Panc1 (cell line): Measurements from ENCODE around the gene SLC17A2. TPM values are rescaled to one million over a fixed set of nuclear protein-coding genes. Genes with fewer than 3 reads are reported as not detected.
"Not testable (repeated sequence)": the region's sequence is repeated elsewhere in the genome, so short reads cannot be mapped to it uniquely, and the experiment has no call there.

Experiments
- ATAC-seq: fragments of 200-7000 bp; cut with Tn5 transposase; 2 replicates; pipeline ENCODE4 v1.9.1; 2020; ENCODE audit warnings: mild to moderate bottlenecking, moderate library complexity
- BruUV-seq: library from RNA; stranded (reverse); fragments of 400-500 nt; replicated peaks from 2 replicates; lab custom pipeline; 2021; lab: Mats Ljungman, UMichigan
- CTCF ChIA-PET: fragments of 300-600 bp; sonication (Branson Sonifier 250); formaldehyde crosslinking; loops from one replicate; lab custom pipeline; 2022; ENCODE audit warnings: antibody characterized with exemption; lab: Charles Lee
- POLR2A ChIA-PET: fragments of 300-600 bp; sonication (Branson Sonifier 250); formaldehyde crosslinking; loops from one replicate; lab custom pipeline; 2022; ENCODE audit warnings: antibody characterized with exemption; lab: Charles Lee
- DNase-seq: peaks from one replicate; pipeline ENCODE4 v3.0.0-alpha.2; 2010; ENCODE audit warnings: low read depth, low spot score
- H3K27ac ChIP-seq: 2 replicates; pipeline ENCODE4 v1.5.1; 2011; ENCODE audit warnings: mild to moderate bottlenecking, low read length, inconsistent platforms
- H3K27me3 ChIP-seq: fragments of 200-500 bp; sonication (Bioruptor generic); 2 replicates; pipeline ENCODE4 v1.6.0; 2014; ENCODE audit warnings: low read length, inconsistent platforms; ENCODE audit not compliant: control insufficient read depth, insufficient read depth
- H3K36me3 ChIP-seq: fragments of 200-500 bp; sonication (Bioruptor generic); 2 replicates; pipeline ENCODE4 v1.5.1; 2014; ENCODE audit warnings: inconsistent platforms, mild to moderate bottlenecking, low read length, moderate library complexity; ENCODE audit not compliant: control insufficient read depth, insufficient read depth
- H3K4me1 ChIP-seq: 2 replicates; pipeline ENCODE4 v1.5.1; 2011; ENCODE audit warnings: inconsistent platforms, mild to moderate bottlenecking, low read length, moderate library complexity; ENCODE audit not compliant: control insufficient read depth, insufficient read depth
- H3K4me3 ChIP-seq, 2 experiments: 2 replicates each; pipeline ENCODE4 v1.5.1; 2011 to 2012; ENCODE audit warnings: low read depth in 2 of 2, low read length in 2 of 2, mild to moderate bottlenecking in 2 of 2, inconsistent platforms in 1 of 2, moderate library complexity in 1 of 2
- H3K9me3 ChIP-seq: fragments of 200-500 bp; sonication (Bioruptor generic); 2 replicates; pipeline ENCODE4 v1.5.1; 2014; ENCODE audit warnings: low read depth, mild to moderate bottlenecking, inconsistent platforms, low read length, moderate library complexity; ENCODE audit not compliant: control insufficient read depth, insufficient read depth
- CTCF ChIP-seq: fragments of 450-650 bp; IDR thresholded peaks from 2 replicates; pipeline ENCODE4 v1.5.1; 2017; ENCODE audit warnings: mild to moderate bottlenecking
- POLR2AphosphoS5 ChIP-seq: IDR thresholded peaks from 2 replicates; pipeline ENCODE4 v1.6.1; 2012; ENCODE audit warnings: mild to moderate bottlenecking, low read depth, low read length, moderate library complexity
- REST ChIP-seq, 2 experiments: IDR thresholded peaks; 2 replicates each; pipeline ENCODE4 v1.6.1; 2011 to 2012; ENCODE audit warnings: low read depth in 2 of 2, control low read depth in 1 of 2, low read length in 1 of 2, mild to moderate bottlenecking in 1 of 2, moderate library complexity in 1 of 2; ENCODE audit not compliant: insufficient read depth in 1 of 2
- SIN3A ChIP-seq: IDR thresholded peaks from 2 replicates; pipeline ENCODE4 v1.6.1; 2012; ENCODE audit warnings: low read depth, mild to moderate bottlenecking, low read length, moderate library complexity, borderline replicate concordance; ENCODE audit not compliant: insufficient read depth
- TCF7L2 ChIP-seq: IDR thresholded peaks from 2 replicates; pipeline ENCODE4 v1.6.1; 2011; ENCODE audit warnings: mild to moderate bottlenecking, low read depth, low read length, inconsistent platforms
- in situ Hi-C: cut with HindIII; loops from 2 replicates; pipeline ENCODE4 v1.10.0; 2016; ENCODE audit warnings: low sequenced_read_pairs, low pct_unique_long_range_greater_than_20kb
- intact Hi-C: fragments of 100-400 bp; cut with micrococcal nuclease; formaldehyde crosslinking; loops from one replicate; pipeline ENCODE4 v1.10.0; 2022; ENCODE audit not compliant: unreplicated experiment
- total RNA-seq: library from RNA; stranded (reverse); gene quantifications from one replicate; pipeline ENCODE4 v1.2.1, GENCODE V29; 2021; ENCODE audit not compliant: unreplicated experiment

SLC17A2 gene
- total RNA-seq, 1 experiment from 2014 or later: not detected

- TF ChIP-seq POLR2AphosphoS5: no peak
- no peaks in the 10 kb centered on the region for H3K9me3 ChIP-seq
- BruUV-seq: no TSS peak
- H3K4me3 ChIP-seq: no peak overlapping the region
- DNase-seq: no peak
- H3K27me3 ChIP-seq: peaks cover 13% of the 10 kb centered on the region; the same call in 1 of the 2 replicates
- in situ Hi-C loops (no loop called here), intact Hi-C loops (no loop called here)
- H3K36me3 ChIP-seq: no peaks in the 10 kb centered on the region
- no peak for ATAC-seq
- CTCF ChIA-PET: no interaction called here
- no peak overlapping the region for H3K27ac ChIP-seq
- POLR2A ChIA-PET: no interaction called here
- no peaks in the 10 kb centered on the region for H3K4me1 ChIP-seq
These were observed 3.7 kb upstream of the SLC17A2 start for GRCh38 chr6:25934156-25934555.

GRCh38 chr6:25931411-25931709, 869 bp upstream of the SLC17A2 start:
- CTCF ChIA-PET: no interaction called here
- Histone ChIP-seq H3K9me3 (no peaks in the 10 kb centered on the region), H3K27me3 (0 out of 2 replicates have a peak, but pooled peaks cover 5% of the 10 kb centered on the region), H3K36me3 (no peaks in the 10 kb centered on the region), H3K4me1 (no peaks in the 10 kb centered on the region), H3K27ac (no peak overlapping the region), H3K4me3 (no peak overlapping the region)
- TF ChIP-seq POLR2AphosphoS5 (no peak), TCF7L2 (no peak), CTCF (no peak), REST (IDR thresholded peaks at IDR 0.05; ENCODE audit: insufficient read depth in 1 of 2, low read depth in 2 of 2, low read length in 1 of 2) (no peak), SIN3A (no peak)
- DNase-seq: no peak
- POLR2A ChIA-PET: no interaction called here
- intact Hi-C loops: no loop called here
- in situ Hi-C loops: no loop called here
- no peak for ATAC-seq
- BruUV-seq: no TSS peak

- H3K27ac ChIP-seq, BruUV-seq, H3K4me1 ChIP-seq, CTCF ChIA-PET, DNase-seq, ATAC-seq, intact Hi-C loops, H3K9me3 ChIP-seq, H3K4me3 ChIP-seq, H3K27me3 ChIP-seq, H3K36me3 ChIP-seq, POLR2A ChIA-PET, in situ Hi-C loops: not testable (repeated sequence)
These were observed 706 bp downstream of the SLC17A2 start for GRCh38 chr6:25929785-25930184.
